Measurements from ENCODE around the gene PRDX6. TPM values are rescaled to one million over a fixed set of nuclear protein-coding genes. Genes with fewer than 3 reads are reported as not detected.
"Not testable (repeated sequence)": the region's sequence is repeated elsewhere in the genome, so short reads cannot be mapped to it uniquely, and the experiment has no call there.

PRDX6 gene
- total RNA-seq, 4 donors from 2014 or later: 285 to 478 (median 439) TPM

DNA sequence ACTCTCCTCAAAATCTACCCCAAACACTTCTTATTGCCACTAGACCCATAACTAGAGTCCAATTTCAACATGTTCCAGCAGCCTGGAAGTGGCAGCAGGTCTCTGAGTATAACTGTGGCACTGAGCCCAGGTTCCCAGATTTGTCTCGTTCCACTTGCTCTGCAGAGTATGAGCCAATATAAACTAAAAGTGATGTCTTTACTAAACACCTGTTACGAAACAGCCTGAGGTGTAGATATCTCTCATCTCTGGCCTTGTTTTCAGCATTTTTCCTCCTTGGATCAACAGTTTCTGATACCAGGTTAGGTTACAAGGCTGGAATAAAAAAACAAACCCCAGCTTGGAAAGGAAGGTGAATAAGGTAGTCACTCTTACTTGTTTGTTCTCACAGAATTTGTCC lies 25.2 kb upstream of the PRDX6 start:
- TF ChIP-seq, protein P1, sequence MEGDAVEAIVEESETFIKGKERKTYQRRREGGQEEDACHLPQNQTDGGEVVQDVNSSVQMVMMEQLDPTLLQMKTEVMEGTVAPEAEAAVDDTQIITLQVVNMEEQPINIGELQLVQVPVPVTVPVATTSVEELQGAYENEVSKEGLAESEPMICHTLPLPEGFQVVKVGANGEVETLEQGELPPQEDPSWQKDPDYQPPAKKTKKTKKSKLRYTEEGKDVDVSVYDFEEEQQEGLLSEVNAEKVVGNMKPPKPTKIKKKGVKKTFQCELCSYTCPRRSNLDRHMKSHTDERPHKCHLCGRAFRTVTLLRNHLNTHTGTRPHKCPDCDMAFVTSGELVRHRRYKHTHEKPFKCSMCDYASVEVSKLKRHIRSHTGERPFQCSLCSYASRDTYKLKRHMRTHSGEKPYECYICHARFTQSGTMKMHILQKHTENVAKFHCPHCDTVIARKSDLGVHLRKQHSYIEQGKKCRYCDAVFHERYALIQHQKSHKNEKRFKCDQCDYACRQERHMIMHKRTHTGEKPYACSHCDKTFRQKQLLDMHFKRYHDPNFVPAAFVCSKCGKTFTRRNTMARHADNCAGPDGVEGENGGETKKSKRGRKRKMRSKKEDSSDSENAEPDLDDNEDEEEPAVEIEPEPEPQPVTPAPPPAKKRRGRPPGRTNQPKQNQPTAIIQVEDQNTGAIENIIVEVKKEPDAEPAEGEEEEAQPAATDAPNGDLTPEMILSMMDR (IDR thresholded peaks at IDR 0.05): no peak
- TF ChIP-seq EP300 (IDR thresholded peaks at IDR 0.05): no peak
- Histone ChIP-seq H3K27me3 (no peaks in the 10 kb centered on the region), H3K4me3 (no peak overlapping the region), H3K9me3 (peaks cover 0 to 4% (median 0%) of the 10 kb centered on the region in 4 donors), H3K36me3 (peaks cover 0 to 16% (median 0%) of the 10 kb centered on the region in 3 donors), H3K4me1 (no peaks in the 10 kb centered on the region), H3K27ac (no peak overlapping the region)
- whole genome bisulfite sequencing, 2 donors: 72 to 76% methylated on average over 2 of the region's 2 CpGs
- DNase-seq (ENCODE audit: low spot score in 2 of 2): no peak

DNA sequence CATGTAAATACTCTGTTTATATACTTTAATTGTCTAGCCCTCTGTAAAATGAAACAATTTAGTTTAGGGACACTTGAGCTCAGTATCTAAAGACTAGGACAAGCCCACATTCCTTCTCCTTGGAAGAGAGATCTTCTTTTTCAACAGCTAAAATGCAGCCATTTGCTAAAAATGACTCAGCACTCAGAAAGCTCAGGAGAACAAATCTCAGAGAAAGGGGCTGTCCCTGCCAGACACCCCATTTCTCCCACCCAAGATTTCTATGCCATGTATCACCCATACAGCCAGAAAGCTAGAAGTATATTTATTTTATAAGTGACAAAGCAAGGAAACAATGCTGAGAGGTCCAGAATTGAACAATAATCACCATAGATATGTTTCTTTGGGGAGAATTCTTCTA lies 23.2 kb upstream of the PRDX6 start:
- peaks cover 0 to 18% (median 0%) of the 10 kb centered on the region in 3 donors for H3K36me3 ChIP-seq
- no peaks in the 10 kb centered on the region for H3K4me1 ChIP-seq
- H3K27ac ChIP-seq: no peak overlapping the region
- H3K27me3 ChIP-seq: no peaks in the 10 kb centered on the region
- no peak for DNase-seq (ENCODE audit: low spot score in 2 of 2)
- no peak overlapping the region for H3K4me3 ChIP-seq
- H3K9me3 ChIP-seq: no peaks in the 10 kb centered on the region
- no peak for TF ChIP-seq POLR2A (IDR thresholded peaks at IDR 0.05)
- TF ChIP-seq EP300 (IDR thresholded peaks at IDR 0.05): no peak
- TF ChIP-seq, protein P1 (IDR thresholded peaks at IDR 0.05): no peak

DNA sequence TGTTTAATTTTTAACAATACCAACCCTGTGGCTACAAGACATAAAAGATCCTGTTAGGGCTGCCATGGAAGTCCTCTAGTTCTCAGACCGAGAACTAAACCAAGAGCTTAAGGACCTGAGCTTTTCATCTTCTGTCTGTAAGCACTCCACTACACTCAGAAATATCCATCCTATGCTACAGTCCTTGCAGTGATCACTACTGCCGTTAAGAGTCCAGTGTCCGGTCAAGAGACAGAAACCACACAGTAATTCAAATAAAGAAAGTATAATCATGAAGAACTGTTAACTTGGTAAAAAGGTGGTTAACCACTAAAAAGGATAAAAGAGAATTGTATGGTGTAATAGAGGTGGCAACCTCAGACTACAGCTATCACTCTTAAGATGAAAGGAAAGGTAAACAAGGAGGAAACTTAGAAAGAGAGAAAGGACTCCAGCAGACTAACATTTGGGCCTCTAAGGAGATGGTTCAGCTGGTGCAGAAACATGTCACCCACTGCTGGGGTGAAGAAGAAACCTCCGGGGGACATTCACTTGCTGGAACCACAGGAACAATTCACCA lies 22.1 kb upstream of the PRDX6 start:
- H3K27ac ChIP-seq: no peak overlapping the region

DNA sequence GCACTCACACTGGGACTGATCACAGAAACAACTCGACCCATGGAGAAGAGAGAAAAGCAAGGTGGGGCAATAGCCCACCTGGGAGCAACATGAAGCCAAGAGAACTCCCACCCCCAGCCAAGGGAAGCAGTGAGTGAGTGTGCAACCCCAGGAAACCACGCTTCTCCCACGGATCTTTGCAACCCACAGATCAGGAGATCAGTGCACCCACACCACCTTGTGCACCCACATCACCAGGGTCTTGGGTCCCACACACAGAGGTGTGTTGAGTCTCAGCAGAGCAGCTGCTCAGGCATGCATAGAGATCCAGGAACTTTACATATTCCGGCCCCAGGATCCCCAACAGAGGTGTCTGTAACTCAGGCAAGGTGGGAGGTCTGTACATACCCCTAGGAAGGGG lies 17.2 kb upstream of the PRDX6 start:
- H3K4me3 ChIP-seq: no peak overlapping the region
- H3K9me3 ChIP-seq: peaks cover 0 to 22% (median 3%) of the 10 kb centered on the region in 4 donors
- no peak for DNase-seq (ENCODE audit: low spot score in 2 of 2)
- no peak overlapping the region for H3K27ac ChIP-seq
- peaks cover 3 to 51% (median 15%) of the 10 kb centered on the region in 3 donors for H3K36me3 ChIP-seq
- no peak for TF ChIP-seq EP300 (IDR thresholded peaks at IDR 0.05)
- TF ChIP-seq, protein P1 (IDR thresholded peaks at IDR 0.05): no peak
- TF ChIP-seq POLR2A (IDR thresholded peaks at IDR 0.05): no peak
- no peaks in the 10 kb centered on the region for H3K27me3 ChIP-seq
- H3K4me1 ChIP-seq: no peaks in the 10 kb centered on the region
- WGBS, 2 donors: 71 to 84% methylated on average over 2 to 4 of the region's 4 CpGs

More for the DNA sequence above, 22.1 kb upstream of the PRDX6 start:
- no peaks in the 10 kb centered on the region for H3K9me3 ChIP-seq
- 95 to 97% methylated on average over 4 of the region's 4 CpGs for WGBS, 2 donors
- H3K4me1 ChIP-seq: no peaks in the 10 kb centered on the region
- no peaks in the 10 kb centered on the region for H3K27me3 ChIP-seq
- H3K4me3 ChIP-seq: no peak overlapping the region
- no peak for DNase-seq (ENCODE audit: low spot score in 2 of 2)
- peaks cover 0 to 23% (median 0%) of the 10 kb centered on the region in 3 donors for H3K36me3 ChIP-seq
- TF ChIP-seq, protein P1 (IDR thresholded peaks at IDR 0.05): no peak
- TF ChIP-seq POLR2A (IDR thresholded peaks at IDR 0.05) (no peak), EP300 (IDR thresholded peaks at IDR 0.05) (no peak)

DNA sequence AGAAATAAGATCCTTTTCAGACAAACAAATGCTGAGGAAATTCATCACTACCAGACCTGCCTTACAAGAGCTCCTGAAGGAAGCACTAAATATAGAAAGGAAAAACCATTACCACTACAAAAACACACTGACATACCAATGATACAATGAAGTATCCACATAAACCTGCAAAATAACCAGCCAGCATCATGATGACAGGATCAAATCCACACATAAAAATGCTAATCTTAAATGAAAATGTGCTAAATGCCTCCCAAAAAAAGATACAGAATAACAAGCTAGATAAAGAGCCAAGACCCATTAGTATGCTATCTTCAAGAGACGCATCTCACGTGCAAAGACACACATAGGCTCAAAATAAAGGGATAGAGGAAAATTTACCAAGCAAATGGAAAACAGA lies 14.5 kb upstream of the PRDX6 start:
- Histone ChIP-seq H3K36me3 (peaks cover 3 to 41% (median 15%) of the 10 kb centered on the region in 3 donors), H3K9me3 (peaks cover 0 to 27% (median 4%) of the 10 kb centered on the region in 4 donors)
- H3K27ac ChIP-seq; DNase-seq (ENCODE audit: low spot score in 2 of 2); H3K4me1 ChIP-seq; H3K27me3 ChIP-seq; H3K4me3 ChIP-seq: not testable (repeated sequence)
- 92 to 98% methylated on average over 2 of the region's 2 CpGs for WGBS, 2 donors

DNA sequence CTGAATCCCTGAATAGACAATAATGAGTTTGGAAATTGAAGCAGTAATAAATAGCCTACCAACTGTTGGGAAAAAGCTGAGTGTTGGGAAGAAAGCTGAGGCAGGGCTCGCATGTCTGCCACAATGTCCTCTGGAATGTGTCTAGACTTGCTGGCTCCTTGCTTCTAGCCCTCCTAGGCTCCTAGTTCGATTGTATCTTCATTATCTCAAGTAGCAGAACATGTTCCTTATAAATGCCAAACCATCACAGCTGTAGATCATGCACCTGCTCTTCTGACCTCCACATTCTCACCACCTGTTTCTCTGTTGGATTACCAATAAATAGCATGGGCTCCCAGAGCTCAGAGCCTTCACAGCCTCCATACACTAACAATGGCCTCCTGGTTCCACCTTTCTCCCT lies 12.9 kb upstream of the PRDX6 start:
- not testable (repeated sequence) for H3K27me3 ChIP-seq; H3K4me3 ChIP-seq; DNase-seq (ENCODE audit: low spot score in 2 of 2); H3K27ac ChIP-seq; H3K4me1 ChIP-seq
- Histone ChIP-seq H3K9me3 (peaks cover 0 to 27% (median 4%) of the 10 kb centered on the region in 4 donors), H3K36me3 (peaks cover 3 to 38% (median 15%) of the 10 kb centered on the region in 3 donors)
- WGBS, 2 donors: 76 to 85% methylated on average over 2 of the region's 2 CpGs

All from tibial nerve (tissue), 4 donors.